Heart left ventricle (tissue), 16 donors: ENCODE data around the gene MCM8. TPM values are rescaled to one million over a fixed set of nuclear protein-coding genes. Genes with fewer than 3 reads are reported as not detected.

Source experiments
- ATAC-seq, 4 donors: fragments of 200-7000 bp; cut with Tn5 transposase; one replicate each; pipeline ENCODE4 v1.9.1; 2020 to 2022; ENCODE audit warnings: moderate library complexity in 4 of 4, mild to moderate bottlenecking in 3 of 4, moderate number of reproducible peaks in 1 of 4
- DNase-seq, 5 donors: peaks; one replicate each; pipeline ENCODE4 v3.0.0-alpha.2; 2020
- H3K27ac ChIP-seq, 12 donors: fragments of 200-600 bp; sonication (generic) in 4 of 12; one replicate each; pipeline versions ENCODE4 v1.5.0 to v1.8.0; 2016 to 2022; ENCODE audit warnings: mild to moderate bottlenecking in 2 of 12
- H3K27me3 ChIP-seq, 9 donors: fragments of 200-600 bp; sonication (generic) in 2 of 9; one replicate each; pipeline versions ENCODE4 v1.5.1 to v1.8.0; 2016 to 2022; ENCODE audit warnings: mild to moderate bottlenecking in 3 of 9
- H3K36me3 ChIP-seq, 9 donors: fragments of 200-600 bp; sonication (generic) in 2 of 9; one replicate each; pipeline versions ENCODE4 v1.5.0 to v1.8.0; 2018 to 2022; ENCODE audit warnings: mild to moderate bottlenecking in 2 of 9
- H3K4me1 ChIP-seq, 12 donors: fragments of 200-600 bp; sonication (generic) in 4 of 12; one replicate each; pipeline versions ENCODE4 v1.5.0 to v1.8.0; 2016 to 2022; ENCODE audit warnings: mild to moderate bottlenecking in 3 of 12
- H3K4me3 ChIP-seq, 12 donors: fragments of 200-600 bp; sonication (generic) in 4 of 12; one replicate each; pipeline versions ENCODE4 v1.5.0 to v1.8.0; 2017 to 2022; ENCODE audit warnings: mild to moderate bottlenecking in 9 of 12, moderate library complexity in 4 of 12
- H3K9me3 ChIP-seq, 12 donors: fragments of 200-600 bp; sonication (generic) in 4 of 12; one replicate each; pipeline versions ENCODE4 v1.5.0 to v1.8.0; 2016 to 2022; ENCODE audit warnings: mild to moderate bottlenecking in 1 of 12
- POLR2A ChIP-seq, 2 donors: fragments of 450-650 bp; IDR thresholded peaks; one replicate each; pipeline ENCODE4 v1.6.1; 2017; ENCODE audit warnings: antibody characterized with exemption in 2 of 2, mild to moderate bottlenecking in 2 of 2, moderate library complexity in 2 of 2
- WGBS, 4 donors: extraction: QIAGEN DNeasy Blood & Tissue Kit in 2 of 4; methylation state at CpG; one replicate each; pipeline versions ENCODE4 v1.1.5 to v1.1.7; 2013 to 2018; 5-methylcytosine and 5-hydroxymethylcytosine counted together
- intact Hi-C, 10 donors: fragments of 100-400 bp; cut with DNase I; formaldehyde crosslinking; loops; one replicate each; pipeline versions ENCODE4 v1.11.1 to v1.14.2; 2022
- polyA plus RNA-seq, 2 donors: library from polyadenylated mRNA; stranded (reverse); fragments of 200-250 nt; gene quantifications; one replicate each; pipeline ENCODE4 v1.2.3, GENCODE V29; 2013
- total RNA-seq, 9 donors: library from RNA; depleted of rRNA in 2 of 9; stranded (reverse); fragments of >200 nt in 2 of 9; fragmentation: NEBNext Ultra II Directional in 3 of 9; extraction: Animal tissue kit (Norgen Biotek cat#: 25700) in 3 of 9; gene quantifications; one replicate each; pipeline versions ENCODE4 v1.1.0 to v1.2.4, GENCODE V29; 2016 to 2023
- TF ChIP-seq, protein P1 (sequence below), 12 donors: fragments of 200-600 bp; sonication (generic) in 4 of 12; IDR thresholded peaks; one replicate each; pipeline versions ENCODE4 v1.5.0 to v1.8.0; 2018 to 2022; ENCODE audit warnings: antibody characterized with exemption in 12 of 12, mild to moderate bottlenecking in 5 of 12
- donor health status: ischemic (EF 13 %, LVEDD 7.1; RV severe dilation, severe dysfunction).
- donor health status: healthy with polysubstance abuse.
- donor health status: DM: no; HTN: yes; CAD: no.
- donor health status: DM: no; HTN: no; CAD: no.
- donor health status: ischemic (EF 25% LVEDD 6.9; RV normal size, moderate dysfunction).
- donor health status: ischemic (EF 25% LVEDD 5.7; RV mildly dilated, moderate dysfunction).
- donor health status: healthy.
- donor health status: DM: yes; HTN: yes; CAD: no.
- donor health status: ischemic (EF 35%, LVEDD 5.7; RV mildly dilated, moderate dysfunction).
- donor health status: nonischemic (EF 11% LVEDD 7.7; RV severe dilation, severe dysfunction).
- donor health status: DM: yes; HTN: yes; CAD: no.
- donor health status: PGD.
- donor health status: ischemic (EF 29% LVEDD 5.4; RV normal size, mild dysfunction).
- donor health status: nonischemic (EF 23%, LVEDD 6.1; RV moderate dilation, normal function).

The MCM8 gene
- total and polyA plus RNA-seq, 11 donors = 1.8 to 8.7 (median 6.5) TPM

DNA sequence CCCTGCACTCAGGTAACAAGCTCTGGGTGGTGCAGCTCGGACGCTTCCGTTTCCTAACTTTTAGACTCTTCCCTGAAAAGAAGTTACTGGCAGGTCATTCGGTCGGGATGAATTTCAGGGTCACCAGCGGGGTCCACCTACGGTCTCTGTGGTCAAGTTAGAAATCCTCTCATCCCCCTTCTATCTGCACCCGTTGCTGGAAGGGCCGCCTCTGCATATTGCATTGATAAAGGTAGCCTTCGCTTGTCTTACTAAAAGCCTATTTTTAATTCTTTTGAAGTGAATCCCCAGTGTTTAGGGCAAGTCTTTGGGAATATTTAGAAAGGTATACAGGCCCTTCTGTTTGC is 56.1 kb downstream of the MCM8 start:
- Histone ChIP-seq H3K4me3 (peak overlapping the region; percentile 61 to 97 (median 82)), H3K9me3 (no peaks in the 10 kb centered on the region), H3K27me3 (no peaks in the 10 kb centered on the region), H3K4me1 (peaks cover 0 to 38% (median 19%) of the 10 kb centered on the region in 12 donors), H3K36me3 (peaks cover 0 to 21% (median 16%) of the 10 kb centered on the region in 9 donors), H3K27ac (peak overlapping the region; percentile 68 to 94 (median 87))
- intact Hi-C loops = no loop called here
- DNase-seq (no peak), ATAC-seq (no peak)
- WGBS, 4 donors = 0 to 1% (median 1%) methylated on average over 7 to 10 of the region's 10 CpGs
- TF ChIP-seq, protein P1, sequence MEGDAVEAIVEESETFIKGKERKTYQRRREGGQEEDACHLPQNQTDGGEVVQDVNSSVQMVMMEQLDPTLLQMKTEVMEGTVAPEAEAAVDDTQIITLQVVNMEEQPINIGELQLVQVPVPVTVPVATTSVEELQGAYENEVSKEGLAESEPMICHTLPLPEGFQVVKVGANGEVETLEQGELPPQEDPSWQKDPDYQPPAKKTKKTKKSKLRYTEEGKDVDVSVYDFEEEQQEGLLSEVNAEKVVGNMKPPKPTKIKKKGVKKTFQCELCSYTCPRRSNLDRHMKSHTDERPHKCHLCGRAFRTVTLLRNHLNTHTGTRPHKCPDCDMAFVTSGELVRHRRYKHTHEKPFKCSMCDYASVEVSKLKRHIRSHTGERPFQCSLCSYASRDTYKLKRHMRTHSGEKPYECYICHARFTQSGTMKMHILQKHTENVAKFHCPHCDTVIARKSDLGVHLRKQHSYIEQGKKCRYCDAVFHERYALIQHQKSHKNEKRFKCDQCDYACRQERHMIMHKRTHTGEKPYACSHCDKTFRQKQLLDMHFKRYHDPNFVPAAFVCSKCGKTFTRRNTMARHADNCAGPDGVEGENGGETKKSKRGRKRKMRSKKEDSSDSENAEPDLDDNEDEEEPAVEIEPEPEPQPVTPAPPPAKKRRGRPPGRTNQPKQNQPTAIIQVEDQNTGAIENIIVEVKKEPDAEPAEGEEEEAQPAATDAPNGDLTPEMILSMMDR (IDR thresholded peaks at IDR 0.05) = no peak
- TF ChIP-seq POLR2A (IDR thresholded peaks at IDR 0.05) = no peak

DNA sequence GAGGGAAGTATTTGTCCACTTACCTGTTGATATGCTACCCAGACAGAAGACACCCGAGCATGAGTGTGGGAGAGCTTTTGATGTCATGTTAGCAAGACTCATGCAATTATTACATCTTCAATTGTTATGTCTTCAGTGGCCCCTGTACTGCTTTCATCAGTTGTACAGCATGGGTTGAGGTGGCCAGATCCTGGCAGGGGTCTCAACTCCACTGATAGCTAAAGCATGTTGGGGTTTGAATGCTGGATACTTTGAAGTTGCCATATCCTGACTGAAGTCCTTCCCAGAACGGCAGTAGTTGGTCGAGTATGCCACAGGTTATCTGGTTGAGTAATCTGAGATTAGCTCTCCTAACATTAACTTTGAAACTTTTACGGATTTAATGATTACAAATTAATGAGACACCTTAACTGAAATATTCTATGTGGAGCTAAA is 56.7 kb downstream of the MCM8 start:
- Histone ChIP-seq H3K9me3 (no peaks in the 10 kb centered on the region), H3K27me3 (no peaks in the 10 kb centered on the region), H3K4me1 (peaks cover 0 to 38% (median 19%) of the 10 kb centered on the region in 12 donors), H3K27ac (peak overlapping the region in 11 of 12 donors; percentile 75 to 94 (median 87)), H3K4me3 (peak overlapping the region; percentile 61 to 97 (median 82)), H3K36me3 (peaks cover 0 to 26% (median 21%) of the 10 kb centered on the region in 9 donors)
- WGBS, 4 donors = 6 to 11% (median 9%) methylated on average over 4 of the region's 4 CpGs
- DNase-seq = no peak
- intact Hi-C loops = no loop called here
- ATAC-seq = no peak
- no peak for TF ChIP-seq POLR2A (IDR thresholded peaks at IDR 0.05)
- TF ChIP-seq, protein P1 (IDR thresholded peaks at IDR 0.05) = no peak

DNA sequence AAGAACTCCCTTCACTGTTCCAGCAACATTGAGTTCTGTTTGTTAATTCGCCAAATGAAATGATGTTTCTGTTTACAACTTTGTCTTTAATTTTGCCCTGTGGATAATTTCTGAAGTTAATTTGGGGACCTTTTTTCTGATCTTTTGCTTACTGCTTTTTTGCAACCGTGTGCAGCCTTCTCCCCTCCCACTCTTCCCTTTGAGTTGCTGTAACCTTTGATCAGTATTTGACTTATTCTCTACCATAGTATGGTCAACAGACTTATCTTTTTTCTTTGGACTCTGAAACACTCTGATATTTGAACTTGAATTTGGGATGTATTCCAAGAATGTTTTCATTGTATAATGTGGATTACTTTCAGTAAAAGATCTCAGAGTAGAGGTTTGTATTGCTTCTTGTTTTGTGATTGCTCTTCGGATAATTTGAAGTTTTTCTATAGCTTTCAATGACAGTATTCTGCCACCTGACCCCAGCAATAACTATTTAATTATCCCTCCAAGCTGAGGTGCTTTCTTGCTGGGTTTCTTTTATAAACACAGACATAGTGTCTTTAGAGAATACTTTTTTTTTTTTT is 57.2 kb downstream of the MCM8 start:
- intact Hi-C loops = loop anchor here in 1 of 10 donors (2.0 kb wide), 1 partner anchor 27 kb away; no protein-coding TSS in a partner anchor
- DNase-seq = no peak
- no peaks in the 10 kb centered on the region for H3K9me3 ChIP-seq
- H3K27me3 ChIP-seq = no peaks in the 10 kb centered on the region
- ATAC-seq = no peak
- TF ChIP-seq, protein P1 (IDR thresholded peaks at IDR 0.05) = no peak
- no peak for TF ChIP-seq POLR2A (IDR thresholded peaks at IDR 0.05)
- H3K36me3 ChIP-seq = peaks cover 0 to 32% (median 26%) of the 10 kb centered on the region in 9 donors
- H3K4me3 ChIP-seq = peak overlapping the region in 11 of 12 donors; percentile 61 to 97 (median 82)
- WGBS, 4 donors = 35 to 39% (median 38%) methylated on average over 3 of the region's 3 CpGs
- H3K4me1 ChIP-seq = peaks cover 0 to 39% (median 19%) of the 10 kb centered on the region in 12 donors
- H3K27ac ChIP-seq = peak overlapping the region; percentile 0 to 94 (median 86)

DNA sequence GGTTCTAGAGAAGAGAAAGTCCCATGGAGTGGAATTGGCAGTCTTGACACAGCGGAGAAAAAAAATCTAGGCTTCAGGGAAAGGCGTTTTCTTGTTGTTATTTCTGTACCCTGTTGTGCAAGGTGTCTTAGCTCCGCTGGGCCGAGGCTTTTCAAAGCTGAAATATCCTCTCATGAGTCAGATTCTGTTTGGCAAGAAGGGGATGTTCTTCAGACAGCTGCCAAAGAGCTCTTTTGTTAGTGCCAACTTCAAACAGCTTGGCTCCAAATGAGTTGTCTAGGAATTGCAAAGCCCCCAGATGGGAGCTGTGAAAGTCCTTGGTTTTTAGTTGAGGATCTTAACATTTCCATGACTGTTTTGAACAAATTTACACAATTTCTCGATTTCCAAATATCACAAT is 57.8 kb downstream of the MCM8 start:
- TF ChIP-seq, protein P1 (IDR thresholded peaks at IDR 0.05) = no peak
- no peak for TF ChIP-seq POLR2A (IDR thresholded peaks at IDR 0.05)
- Histone ChIP-seq H3K9me3 (no peaks in the 10 kb centered on the region), H3K4me1 (peaks cover 0 to 39% (median 20%) of the 10 kb centered on the region in 12 donors), H3K27ac (peak overlapping the region; percentile 0 to 94 (median 86)), H3K36me3 (peaks cover 0 to 38% (median 32%) of the 10 kb centered on the region in 9 donors), H3K4me3 (peak overlapping the region in 9 of 12 donors; percentile 61 to 97 (median 82)), H3K27me3 (no peaks in the 10 kb centered on the region)
- peak in 2 of 4 donors; percentile 52 to 53 for ATAC-seq
- intact Hi-C loops = loop anchor here in 1 of 10 donors (2.0 kb wide), 1 partner anchor 27 kb away; no protein-coding TSS in a partner anchor
- peak in 3 of 5 donors; percentile 21 to 67 (median 55) for DNase-seq
- WGBS, 4 donors = 31 to 45% (median 43%) methylated on average over 5 of the region's 5 CpGs
